DND-41 (cell line): ENCODE measurements around the gene FBXO21.

Experiments
- EZH2 ChIP-seq: IDR thresholded peaks from 3 replicates; pipeline ENCODE4 v1.6.1; 2012; ENCODE audit warnings: borderline replicate concordance, low read depth, mild to moderate bottlenecking, moderate library complexity, low read length, inconsistent platforms; ENCODE audit not compliant: severe bottlenecking
- TF ChIP-seq, protein P1 (sequence below): IDR thresholded peaks from 2 replicates; pipeline ENCODE4 v1.5.1; 2012; ENCODE audit warnings: borderline replicate concordance, low read length, moderate library complexity, mild to moderate bottlenecking; ENCODE audit not compliant: poor library complexity, severe bottlenecking; ENCODE audit errors: extremely low read depth

DNA sequence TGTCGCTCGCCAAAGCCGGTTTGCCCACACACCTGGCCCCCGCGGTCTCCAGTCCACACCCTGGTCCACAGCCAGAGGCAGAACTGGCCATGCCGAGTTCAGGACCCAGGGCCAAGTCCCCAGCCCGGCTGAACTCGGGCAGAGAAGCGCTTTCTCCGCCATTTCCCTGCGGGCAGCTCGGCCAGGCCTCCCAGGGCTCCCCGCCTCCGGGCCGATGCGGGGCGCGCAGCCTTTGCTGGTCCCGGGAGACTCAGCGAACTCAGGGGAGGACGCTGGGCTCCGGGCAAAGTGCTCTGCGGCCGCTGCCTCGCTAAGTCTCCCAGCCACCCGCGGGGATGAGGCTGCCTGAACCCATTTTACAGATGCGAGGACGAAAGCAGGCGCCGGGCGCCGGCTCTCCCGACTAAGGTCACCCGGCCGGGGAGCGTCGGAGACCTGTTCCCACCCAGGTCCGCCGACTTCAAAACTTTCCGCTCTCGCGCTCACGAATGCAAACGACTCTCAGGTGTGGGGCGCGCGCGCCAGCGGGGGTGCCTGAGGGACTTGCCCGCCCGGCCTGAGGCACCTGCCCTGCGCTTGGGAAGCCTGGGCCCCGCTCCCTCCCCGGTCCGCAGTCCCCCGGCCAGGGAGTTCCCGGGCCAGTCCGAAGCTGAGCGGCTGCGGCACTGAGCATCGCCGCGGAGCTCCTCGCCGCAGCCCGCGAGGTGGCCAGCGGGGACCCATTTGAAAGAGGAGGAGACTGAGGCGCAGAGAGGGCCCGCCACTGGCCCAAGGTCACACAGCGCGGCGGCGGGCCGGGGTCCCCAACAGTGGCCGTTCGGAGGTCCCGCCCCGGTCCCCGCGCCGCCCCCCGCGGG lies 91.7 kb downstream of the FBXO21 start:
- TF ChIP-seq, protein P1, sequence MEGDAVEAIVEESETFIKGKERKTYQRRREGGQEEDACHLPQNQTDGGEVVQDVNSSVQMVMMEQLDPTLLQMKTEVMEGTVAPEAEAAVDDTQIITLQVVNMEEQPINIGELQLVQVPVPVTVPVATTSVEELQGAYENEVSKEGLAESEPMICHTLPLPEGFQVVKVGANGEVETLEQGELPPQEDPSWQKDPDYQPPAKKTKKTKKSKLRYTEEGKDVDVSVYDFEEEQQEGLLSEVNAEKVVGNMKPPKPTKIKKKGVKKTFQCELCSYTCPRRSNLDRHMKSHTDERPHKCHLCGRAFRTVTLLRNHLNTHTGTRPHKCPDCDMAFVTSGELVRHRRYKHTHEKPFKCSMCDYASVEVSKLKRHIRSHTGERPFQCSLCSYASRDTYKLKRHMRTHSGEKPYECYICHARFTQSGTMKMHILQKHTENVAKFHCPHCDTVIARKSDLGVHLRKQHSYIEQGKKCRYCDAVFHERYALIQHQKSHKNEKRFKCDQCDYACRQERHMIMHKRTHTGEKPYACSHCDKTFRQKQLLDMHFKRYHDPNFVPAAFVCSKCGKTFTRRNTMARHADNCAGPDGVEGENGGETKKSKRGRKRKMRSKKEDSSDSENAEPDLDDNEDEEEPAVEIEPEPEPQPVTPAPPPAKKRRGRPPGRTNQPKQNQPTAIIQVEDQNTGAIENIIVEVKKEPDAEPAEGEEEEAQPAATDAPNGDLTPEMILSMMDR: no peak
- no peak for TF ChIP-seq EZH2
